SK-N-SH (cell line): Measurements from ENCODE around the gene RABL6. TPM values are rescaled to one million over a fixed set of nuclear protein-coding genes. Genes with fewer than 3 reads are reported as not detected.

ENCODE experiments used
- CTCF ChIA-PET: fragments of 300-600, 350-600 bp; formaldehyde crosslinking; extraction: SDS; loops from one replicate; lab custom pipeline; 2021; lab: Yijun Ruan, JAX
- POLR2A ChIA-PET: fragments of 350-600 bp; sonication (Branson Sonifier 250); formaldehyde crosslinking; extraction: SDS; loops from one replicate; lab custom pipeline; 2020; ENCODE audit warnings: antibody characterized with exemption, inconsistent platforms; lab: Yijun Ruan, JAX
- DNase-seq: peaks from one replicate; pipeline ENCODE4 v3.0.0; 2012
- H2AFZ ChIP-seq: fragments of 200-600 bp; sonication (generic); 2 replicates; pipeline ENCODE4 v1.8.1; 2016; ENCODE audit warnings: antibody characterized with exemption, mild to moderate bottlenecking, low read depth
- H3F3A ChIP-seq: fragments of 200-600 bp; sonication (generic); replicated peaks from 2 replicates; pipeline ENCODE3; 2016; ENCODE audit warnings: antibody characterized with exemption, mild to moderate bottlenecking; ENCODE audit not compliant: insufficient read depth
- H3K27ac ChIP-seq, 2 experiments: fragments of 200-500 bp in 1 of 2; fragments of 200-600 bp in 1 of 2; sonication (Bioruptor generic) in 1 of 2; sonication (generic), shearing (Covaris generic) in 1 of 2; 2 replicates each; pipeline versions ENCODE4 v1.5.1 to v1.6.1; 2014 to 2016; ENCODE audit warnings: low read depth in 2 of 2, inconsistent platforms in 1 of 2, low read length in 1 of 2, mild to moderate bottlenecking in 1 of 2, mixed read lengths in 1 of 2
- H3K27me3 ChIP-seq: fragments of 200-600 bp; sonication (generic), shearing (Covaris generic); 2 replicates; pipeline ENCODE4 v1.6.1; 2016; ENCODE audit warnings: mixed run types; ENCODE audit not compliant: insufficient read depth
- H3K36me3 ChIP-seq, 2 experiments: fragments of 200-500 bp in 1 of 2; fragments of 200-600 bp in 1 of 2; sonication (Bioruptor generic) in 1 of 2; sonication (generic) in 1 of 2; replicated peaks in 1 of 2; 2 replicates each; pipeline versions ENCODE3 to v1.5.1; 2014 to 2016; ENCODE audit warnings: low read length in 1 of 2, mild to moderate bottlenecking in 1 of 2; ENCODE audit not compliant: insufficient read depth in 2 of 2, control insufficient read depth in 1 of 2
- H3K4me1 ChIP-seq, 2 experiments: fragments of 200-500 bp in 1 of 2; fragments of 200-600 bp in 1 of 2; sonication (Bioruptor generic) in 1 of 2; sonication (generic), shearing (Covaris generic) in 1 of 2; 2 replicates each; pipeline versions ENCODE4 v1.5.1 to v1.6.1; 2014 to 2016; ENCODE audit warnings: low read depth in 1 of 2, low read length in 1 of 2, mixed run types in 1 of 2; ENCODE audit not compliant: insufficient read depth in 2 of 2, control insufficient read depth in 1 of 2
- H3K4me2 ChIP-seq: fragments of 200-600 bp; sonication (generic), shearing (Covaris generic); 2 replicates; pipeline ENCODE4 v1.6.1; 2017; ENCODE audit warnings: mixed run types
- H3K4me3 ChIP-seq, 2 experiments: fragments of 200-500 bp in 1 of 2; fragments of 200-600 bp in 1 of 2; sonication (Bioruptor generic) in 1 of 2; sonication (generic), shearing (Covaris generic) in 1 of 2; 2 replicates each; pipeline versions ENCODE4 v1.5.1 to v1.8.1; 2014 to 2016; ENCODE audit warnings: low read depth in 2 of 2, inconsistent platforms in 1 of 2, low read length in 1 of 2, mild to moderate bottlenecking in 1 of 2, mixed read lengths in 1 of 2, moderate library complexity in 1 of 2
- H3K79me2 ChIP-seq: fragments of 200-600 bp; sonication (generic); 2 replicates; pipeline ENCODE4 v1.8.1; 2017; ENCODE audit warnings: mild to moderate bottlenecking; ENCODE audit not compliant: insufficient read depth
- H3K9ac ChIP-seq: fragments of 200-600 bp; sonication (generic); 2 replicates; pipeline ENCODE4 v1.6.1; 2017; ENCODE audit warnings: mixed run types
- H3K9me2 ChIP-seq: fragments of 200-600 bp; sonication (generic); 2 replicates; pipeline ENCODE4 v1.6.1; 2017; ENCODE audit warnings: mixed run types
- H3K9me3 ChIP-seq: fragments of 200-600 bp; sonication (generic); 2 replicates; pipeline ENCODE4 v1.6.1; 2017; ENCODE audit warnings: mixed run types, mild to moderate bottlenecking, moderate library complexity
- H4K20me1 ChIP-seq: fragments of 200-600 bp; sonication (generic); 2 replicates; pipeline ENCODE4 v1.6.1; 2017; ENCODE audit warnings: mild to moderate bottlenecking, mixed run types; ENCODE audit not compliant: insufficient read depth
- ELF1 ChIP-seq: IDR thresholded peaks from 2 replicates; pipeline ENCODE4 v1.4.0; 2012
- EP300 ChIP-seq, 2 experiments: IDR thresholded peaks; 2 replicates each; pipeline versions ENCODE4 v1.4.0 to v1.6.1; 2012; ENCODE audit warnings: borderline replicate concordance in 1 of 2, low read depth in 1 of 2, low read length in 1 of 2
- FOSL2 ChIP-seq: IDR thresholded peaks from 2 replicates; pipeline ENCODE4 v1.4.0; 2012; ENCODE audit warnings: low read depth, mild to moderate bottlenecking, moderate library complexity, borderline replicate concordance
- FOXM1 ChIP-seq: IDR thresholded peaks from 2 replicates; pipeline ENCODE4 v1.4.0; 2012; ENCODE audit warnings: low read depth, mild to moderate bottlenecking
- GABPA ChIP-seq: IDR thresholded peaks from 2 replicates; pipeline ENCODE4 v1.4.0; 2012; ENCODE audit warnings: low read depth, mild to moderate bottlenecking
- GATA2 ChIP-seq: sonication (generic); formaldehyde crosslinking; IDR thresholded peaks from 2 replicates; pipeline ENCODE4 v1.5.0; 2020; ENCODE audit warnings: mild to moderate bottlenecking, missing genetic modification reagents
- JUND ChIP-seq: IDR thresholded peaks from 2 replicates; pipeline ENCODE4 v1.4.0; 2012
- MXI1 ChIP-seq: IDR thresholded peaks from 2 replicates; pipeline ENCODE4 v1.6.1; 2012; ENCODE audit warnings: mild to moderate bottlenecking, low read depth, low read length, improper control_type of control experiment
- SIN3A ChIP-seq: IDR thresholded peaks from 2 replicates; pipeline ENCODE4 v1.6.1; 2012; ENCODE audit warnings: low read depth, mild to moderate bottlenecking, low read length, moderate library complexity, borderline replicate concordance
- WGBS: methylation state at CpG from one replicate; pipeline ENCODE4 v1.1.6; 2017; ENCODE audit warnings: low lambda C conversion rate; 5-methylcytosine and 5-hydroxymethylcytosine counted together
- polyA plus RNA-seq, 3 experiments: library from polyadenylated mRNA; depleted of rRNA; stranded (reverse); fragments of >200 nt; gene quantifications; 2 replicates each; pipeline ENCODE4 v1.2.3, GENCODE V29; 2012
- TF ChIP-seq, protein P1 (sequence below): IDR thresholded peaks from 2 replicates; pipeline ENCODE4 v1.6.1; 2012; ENCODE audit warnings: mild to moderate bottlenecking, low read depth, low read length, moderate library complexity
- TF ChIP-seq, protein P2 (sequence below): IDR thresholded peaks from 2 replicates; pipeline ENCODE4; 2012
- TF ChIP-seq, protein P3 (sequence below): IDR thresholded peaks from 2 replicates; pipeline ENCODE4 v1.4.0; 2012; ENCODE audit warnings: low read depth, borderline replicate concordance
- TF ChIP-seq, protein P4 (sequence below): IDR thresholded peaks from 2 replicates; pipeline ENCODE4 v1.4.0; 2012; ENCODE audit warnings: low read depth, borderline replicate concordance

The RABL6 gene
- polyA plus RNA-seq, 1 of the 3 experiments (the other 2 are of a cell fraction), result 43.6 TPM

DNA sequence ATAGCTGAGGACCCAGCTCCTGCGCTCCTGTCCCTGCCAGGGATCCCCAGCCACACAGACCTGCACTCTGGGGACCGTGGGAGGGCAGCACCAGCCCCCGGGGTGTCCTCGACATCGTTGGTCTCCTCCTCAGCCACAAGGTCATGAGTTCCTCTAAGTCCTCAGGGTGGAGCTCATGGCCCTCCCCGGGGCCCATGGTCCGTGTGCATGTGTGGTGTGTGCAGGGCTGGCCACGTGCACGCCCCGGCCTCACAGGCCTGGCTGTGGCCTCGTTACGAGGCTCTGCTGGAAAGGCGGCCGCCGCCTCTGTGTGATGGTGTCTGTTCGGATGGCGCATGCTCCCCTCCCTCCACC, 18.4 kb downstream of the RABL6 start:
- Histone ChIP-seq H3K9ac (no peak overlapping the region), H3F3A (no peaks in the 10 kb centered on the region), H3K4me3 (no peak overlapping the region), H3K4me2 (no peak overlapping the region), H4K20me1 (peaks cover 9% of the 10 kb centered on the region; the same call in 1 of the 2 replicates), H3K9me3 (no peaks in the 10 kb centered on the region), H3K27ac (no peak overlapping the region), H3K27me3 (no peaks in the 10 kb centered on the region), H3K79me2 (peaks cover under 1% of the 10 kb centered on the region; the same call in 1 of the 2 replicates), H3K9me2 (no peaks in the 10 kb centered on the region), H3K4me1 (no peaks in the 10 kb centered on the region), H3K36me3 (peaks cover 7 to 70% of the 10 kb centered on the region in 2 experiments), H2AFZ (no peak overlapping the region)
- no peak for DNase-seq
- 86% methylated on average over 5 of the region's 17 CpGs for WGBS
- CTCF ChIA-PET, result interaction anchor here (1.0 to 3.2 kb wide), 3 partner anchors 16 to 38 kb away, joined by 3 to 17 read pairs (median 4); partner anchors contain the start of gene AJM1
- POLR2A ChIA-PET, result no interaction called here
- no peak for TF ChIP-seq GABPA
- TF ChIP-seq, protein P1, sequence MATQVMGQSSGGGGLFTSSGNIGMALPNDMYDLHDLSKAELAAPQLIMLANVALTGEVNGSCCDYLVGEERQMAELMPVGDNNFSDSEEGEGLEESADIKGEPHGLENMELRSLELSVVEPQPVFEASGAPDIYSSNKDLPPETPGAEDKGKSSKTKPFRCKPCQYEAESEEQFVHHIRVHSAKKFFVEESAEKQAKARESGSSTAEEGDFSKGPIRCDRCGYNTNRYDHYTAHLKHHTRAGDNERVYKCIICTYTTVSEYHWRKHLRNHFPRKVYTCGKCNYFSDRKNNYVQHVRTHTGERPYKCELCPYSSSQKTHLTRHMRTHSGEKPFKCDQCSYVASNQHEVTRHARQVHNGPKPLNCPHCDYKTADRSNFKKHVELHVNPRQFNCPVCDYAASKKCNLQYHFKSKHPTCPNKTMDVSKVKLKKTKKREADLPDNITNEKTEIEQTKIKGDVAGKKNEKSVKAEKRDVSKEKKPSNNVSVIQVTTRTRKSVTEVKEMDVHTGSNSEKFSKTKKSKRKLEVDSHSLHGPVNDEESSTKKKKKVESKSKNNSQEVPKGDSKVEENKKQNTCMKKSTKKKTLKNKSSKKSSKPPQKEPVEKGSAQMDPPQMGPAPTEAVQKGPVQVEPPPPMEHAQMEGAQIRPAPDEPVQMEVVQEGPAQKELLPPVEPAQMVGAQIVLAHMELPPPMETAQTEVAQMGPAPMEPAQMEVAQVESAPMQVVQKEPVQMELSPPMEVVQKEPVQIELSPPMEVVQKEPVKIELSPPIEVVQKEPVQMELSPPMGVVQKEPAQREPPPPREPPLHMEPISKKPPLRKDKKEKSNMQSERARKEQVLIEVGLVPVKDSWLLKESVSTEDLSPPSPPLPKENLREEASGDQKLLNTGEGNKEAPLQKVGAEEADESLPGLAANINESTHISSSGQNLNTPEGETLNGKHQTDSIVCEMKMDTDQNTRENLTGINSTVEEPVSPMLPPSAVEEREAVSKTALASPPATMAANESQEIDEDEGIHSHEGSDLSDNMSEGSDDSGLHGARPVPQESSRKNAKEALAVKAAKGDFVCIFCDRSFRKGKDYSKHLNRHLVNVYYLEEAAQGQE, result no peak
- TF ChIP-seq GATA2 (CRISPR knock-in tag), result no peak
- TF ChIP-seq SIN3A, result no peak
- TF ChIP-seq JUND, result no peak
- TF ChIP-seq, protein P2, sequence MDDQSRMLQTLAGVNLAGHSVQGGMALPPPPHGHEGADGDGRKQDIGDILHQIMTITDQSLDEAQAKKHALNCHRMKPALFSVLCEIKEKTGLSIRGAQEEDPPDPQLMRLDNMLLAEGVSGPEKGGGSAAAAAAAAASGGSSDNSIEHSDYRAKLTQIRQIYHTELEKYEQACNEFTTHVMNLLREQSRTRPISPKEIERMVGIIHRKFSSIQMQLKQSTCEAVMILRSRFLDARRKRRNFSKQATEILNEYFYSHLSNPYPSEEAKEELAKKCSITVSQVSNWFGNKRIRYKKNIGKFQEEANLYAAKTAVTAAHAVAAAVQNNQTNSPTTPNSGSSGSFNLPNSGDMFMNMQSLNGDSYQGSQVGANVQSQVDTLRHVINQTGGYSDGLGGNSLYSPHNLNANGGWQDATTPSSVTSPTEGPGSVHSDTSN, result no peak
- TF ChIP-seq ELF1, result no peak
- TF ChIP-seq, protein P3, sequence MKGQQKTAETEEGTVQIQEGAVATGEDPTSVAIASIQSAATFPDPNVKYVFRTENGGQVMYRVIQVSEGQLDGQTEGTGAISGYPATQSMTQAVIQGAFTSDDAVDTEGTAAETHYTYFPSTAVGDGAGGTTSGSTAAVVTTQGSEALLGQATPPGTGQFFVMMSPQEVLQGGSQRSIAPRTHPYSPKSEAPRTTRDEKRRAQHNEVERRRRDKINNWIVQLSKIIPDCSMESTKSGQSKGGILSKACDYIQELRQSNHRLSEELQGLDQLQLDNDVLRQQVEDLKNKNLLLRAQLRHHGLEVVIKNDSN, result no peak
- no peak for TF ChIP-seq FOXM1
- TF ChIP-seq MXI1, result no peak
- TF ChIP-seq, protein P4, sequence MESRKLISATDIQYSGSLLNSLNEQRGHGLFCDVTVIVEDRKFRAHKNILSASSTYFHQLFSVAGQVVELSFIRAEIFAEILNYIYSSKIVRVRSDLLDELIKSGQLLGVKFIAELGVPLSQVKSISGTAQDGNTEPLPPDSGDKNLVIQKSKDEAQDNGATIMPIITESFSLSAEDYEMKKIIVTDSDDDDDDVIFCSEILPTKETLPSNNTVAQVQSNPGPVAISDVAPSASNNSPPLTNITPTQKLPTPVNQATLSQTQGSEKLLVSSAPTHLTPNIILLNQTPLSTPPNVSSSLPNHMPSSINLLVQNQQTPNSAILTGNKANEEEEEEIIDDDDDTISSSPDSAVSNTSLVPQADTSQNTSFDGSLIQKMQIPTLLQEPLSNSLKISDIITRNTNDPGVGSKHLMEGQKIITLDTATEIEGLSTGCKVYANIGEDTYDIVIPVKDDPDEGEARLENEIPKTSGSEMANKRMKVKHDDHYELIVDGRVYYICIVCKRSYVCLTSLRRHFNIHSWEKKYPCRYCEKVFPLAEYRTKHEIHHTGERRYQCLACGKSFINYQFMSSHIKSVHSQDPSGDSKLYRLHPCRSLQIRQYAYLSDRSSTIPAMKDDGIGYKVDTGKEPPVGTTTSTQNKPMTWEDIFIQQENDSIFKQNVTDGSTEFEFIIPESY, result no peak
- TF ChIP-seq FOSL2, result no peak
- TF ChIP-seq EP300 (IDR thresholded peaks at IDR 0.05; ENCODE audit: borderline replicate concordance in 1 of 2, low read depth in 1 of 2, low read length in 1 of 2), result no peak
- TF ChIP-seq, all 33 proteins: peak for 0
